MCF 10A (cell line): ENCODE results near the gene NR3C1. TPM values are rescaled to one million over a fixed set of nuclear protein-coding genes. Genes with fewer than 3 reads are reported as not detected.

ENCODE experiments used
- BruUV-seq: library from RNA; stranded (reverse); fragments of 400-500 nt; replicated peaks from 2 replicates; lab custom pipeline; 2021; lab: Mats Ljungman, UMichigan
- CTCF ChIA-PET: fragments of 300-600 bp; sonication (Branson Sonifier 250); formaldehyde crosslinking; extraction: SDS; loops from one replicate; lab custom pipeline; 2021; ENCODE audit warnings: antibody characterized with exemption, inconsistent platforms; lab: Yijun Ruan, JAX
- POLR2A ChIA-PET: fragments of 300-600, 350-650 bp; sonication (Branson Sonifier 250); formaldehyde crosslinking; extraction: SDS; loops from one replicate; lab custom pipeline; 2020; ENCODE audit warnings: antibody characterized with exemption, inconsistent platforms; lab: Yijun Ruan, JAX
- DNase-seq: peaks from one replicate; pipeline ENCODE4 v3.0.0-alpha.2; 2018; ENCODE audit not compliant: unreplicated experiment
- H3K27ac Mint-ChIP-seq: one replicate; pipeline ENCODE4 v1.8.0; 2022; ENCODE audit warnings: mild to moderate bottlenecking, low read depth, mixed read lengths; ENCODE audit not compliant: unreplicated experiment
- H3K27me3 Mint-ChIP-seq: one replicate; pipeline ENCODE4 v1.8.0; 2022; ENCODE audit warnings: mixed read lengths; ENCODE audit not compliant: insufficient read depth, unreplicated experiment
- H3K36me3 Mint-ChIP-seq: one replicate; pipeline ENCODE4 v1.8.0; 2022; ENCODE audit warnings: mild to moderate bottlenecking, moderate library complexity, mixed read lengths; ENCODE audit not compliant: insufficient read depth, unreplicated experiment
- H3K4me1 Mint-ChIP-seq: one replicate; pipeline ENCODE4 v1.8.0; 2022; ENCODE audit warnings: mixed read lengths; ENCODE audit not compliant: insufficient read depth, unreplicated experiment
- H3K4me3 Mint-ChIP-seq: one replicate; pipeline ENCODE4 v1.8.0; 2022; ENCODE audit warnings: mild to moderate bottlenecking, moderate library complexity, mixed read lengths; ENCODE audit not compliant: unreplicated experiment
- H3K9me3 Mint-ChIP-seq: one replicate; pipeline ENCODE4 v1.8.0; 2022; ENCODE audit warnings: mixed read lengths; ENCODE audit not compliant: unreplicated experiment
- CTCF ChIP-seq: fragments of 200-600 bp; IDR thresholded peaks from one replicate; pipeline ENCODE4 v1.8.0; 2022; ENCODE audit warnings: antibody characterized with exemption, mild to moderate bottlenecking; ENCODE audit not compliant: unreplicated experiment
- intact Hi-C: fragments of 100-400 bp; cut with micrococcal nuclease; formaldehyde crosslinking; loops from 2 replicates; pipeline ENCODE4 v1.14.1; 2022
- total RNA-seq: library from RNA; stranded (reverse); gene quantifications from 2 replicates; pipeline ENCODE4 v1.2.3, GENCODE V29; 2022

Gene NR3C1
- total RNA-seq, 1 experiment from 2014 or later, result 92.9 TPM

- POLR2A ChIA-PET, result interaction anchor here (0.6 to 9.6 kb wide), 39 partner anchors 6 to 772 kb away, joined by 3 to 116 read pairs (median 4); partner anchors contain the start of genes KCTD16 and YIPF5
- peak; percentile 62 for DNase-seq
- H3K4me1 Mint-ChIP-seq, result peaks cover 39% of the 10 kb centered on the region
- intact Hi-C loops, result loop anchor here (1.0 kb wide), 4 partner anchors 154 to 476 kb away; no protein-coding TSS in a partner anchor
- no peaks in the 10 kb centered on the region for H3K27me3 Mint-ChIP-seq
- peak overlapping the region; percentile 98 for H3K4me3 Mint-ChIP-seq
- peak overlapping the region; percentile 99 for H3K27ac Mint-ChIP-seq
- CTCF ChIA-PET, result interaction anchor here (0.6 to 1.8 kb wide), 7 partner anchors 198 to 569 kb away, joined by 3 to 12 read pairs (median 3); no protein-coding TSS in a partner anchor
- TF ChIP-seq CTCF, result no peak
- no peaks in the 10 kb centered on the region for H3K9me3 Mint-ChIP-seq
- H3K36me3 Mint-ChIP-seq, result peaks cover 34% of the 10 kb centered on the region
- no TSS peak for BruUV-seq
Measured at GRCh38 chr5:143398451-143399237, 4.8 kb downstream of the NR3C1 start.

- Mint-ChIP-seq H3K36me3 (peaks cover 34% of the 10 kb centered on the region), H3K27ac (peak overlapping the region; percentile 99), H3K4me3 (peak overlapping the region; percentile 98), H3K27me3 (no peaks in the 10 kb centered on the region), H3K9me3 (no peaks in the 10 kb centered on the region), H3K4me1 (peaks cover 45% of the 10 kb centered on the region)
- BruUV-seq, result no TSS peak
- ChIA-PET POLR2A (interaction anchor here (0.6 to 9.6 kb wide), 23 partner anchors 11 to 772 kb away, joined by 3 to 108 read pairs (median 4); partner anchors contain the start of genes KCTD16 and YIPF5), CTCF (interaction anchor here (0.7 to 1.8 kb wide), 3 partner anchors 221 to 482 kb away, joined by 3 to 12 read pairs (median 4); no protein-coding TSS in a partner anchor)
- no peak for DNase-seq
- no peak for TF ChIP-seq CTCF
- intact Hi-C loops, result loop anchor here (1.0 kb wide), 2 partner anchors 382 to 476 kb away; no protein-coding TSS in a partner anchor
Measured at GRCh38 chr5:143398053-143398355, 5.5 kb downstream of the NR3C1 start.

GRCh38 chr5:143397302-143398052 lies 6.0 kb downstream of the NR3C1 start:
- peak overlapping the region; percentile 98 for H3K4me3 Mint-ChIP-seq
- DNase-seq, result peak; percentile 55
- H3K9me3 Mint-ChIP-seq, result no peaks in the 10 kb centered on the region
- no TSS peak for BruUV-seq
- ChIA-PET POLR2A (interaction anchor here (0.6 to 9.6 kb wide), 32 partner anchors 10 to 773 kb away, joined by 3 to 108 read pairs (median 4); partner anchors contain the start of genes KCTD16 and YIPF5), CTCF (interaction anchor here (0.6 to 1.8 kb wide), 6 partner anchors 103 to 482 kb away, joined by 3 to 12 read pairs (median 3); no protein-coding TSS in a partner anchor)
- no peaks in the 10 kb centered on the region for H3K27me3 Mint-ChIP-seq
- H3K36me3 Mint-ChIP-seq, result peaks cover 34% of the 10 kb centered on the region
- peaks cover 50% of the 10 kb centered on the region for H3K4me1 Mint-ChIP-seq
- intact Hi-C loops, result loop anchor here (1.0 to 2.0 kb wide), 4 partner anchors 135 to 475 kb away; no protein-coding TSS in a partner anchor
- peak overlapping the region; percentile 99 for H3K27ac Mint-ChIP-seq
- no peak for TF ChIP-seq CTCF
